NT2/D1 (cell line): ENCODE data around the gene ZNF280C.

ENCODE experiments used
- SUZ12 ChIP-seq: IDR thresholded peaks from 2 replicates; pipeline ENCODE4 v1.6.1; 2011; ENCODE audit not compliant: insufficient read length, insufficient read depth; ENCODE audit errors: extremely low read depth
- YY1 ChIP-seq: IDR thresholded peaks from 2 replicates; pipeline ENCODE4 v1.6.1; 2011; ENCODE audit not compliant: insufficient read length, insufficient read depth
- ZNF274 ChIP-seq: IDR thresholded peaks from 2 replicates; pipeline ENCODE4 v1.6.1; 2011; ENCODE audit warnings: mild to moderate bottlenecking, low read depth, low read length

GRCh38 chrX:130166503-130166777 is 102.3 kb downstream of the ZNF280C start:
- TF ChIP-seq YY1 (no peak), ZNF274 (no peak), SUZ12 (no peak)
